ENCODE measurements around the gene SLC43A3.

GRCh38 chr11:57399221-57399620 is 27.7 kb downstream of the SLC43A3 start:
- TF ChIP-seq POLR2A (IDR thresholded peaks at IDR 0.05) (no peak), CTCF (IDR thresholded peaks at IDR 0.05) (no peak)

All from ovary (tissue), 3 donors.